Inflammatory macrophage treated with lipopolysaccharide for 1 hour (primary cell): Measurements from ENCODE around the gene PCSK5.
"Not testable (repeated sequence)": the region's sequence is repeated elsewhere in the genome, so short reads cannot be mapped to it uniquely, and the experiment has no call there.

Experiments
- DNase-seq, 2 donors: peaks; one replicate each; pipeline ENCODE4 v3.0.0-alpha.2; 2020 to 2022

Gene PCSK5

DNA sequence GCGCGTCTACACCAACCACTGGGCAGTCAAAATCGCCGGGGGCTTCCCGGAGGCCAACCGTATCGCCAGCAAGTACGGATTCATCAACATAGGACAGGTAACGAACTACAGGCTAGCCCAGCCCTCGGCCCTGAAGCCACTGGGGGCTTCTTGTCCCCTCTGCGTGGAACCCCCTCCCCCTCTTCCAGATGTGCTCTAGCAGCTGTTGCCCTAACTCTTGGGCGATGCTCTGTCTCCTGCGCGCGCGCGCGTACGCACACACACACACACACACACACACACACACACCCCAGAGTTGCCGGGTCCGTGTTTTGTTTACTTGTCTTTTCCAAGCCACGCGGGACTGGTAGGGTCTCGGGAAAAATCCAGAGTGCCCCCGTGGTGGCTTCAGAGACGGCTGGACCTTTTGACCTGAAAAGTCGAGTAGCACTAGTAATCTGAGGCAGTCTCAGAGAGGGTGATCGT, 836 bp downstream of the PCSK5 start:
- DNase-seq = no peak

DNA sequence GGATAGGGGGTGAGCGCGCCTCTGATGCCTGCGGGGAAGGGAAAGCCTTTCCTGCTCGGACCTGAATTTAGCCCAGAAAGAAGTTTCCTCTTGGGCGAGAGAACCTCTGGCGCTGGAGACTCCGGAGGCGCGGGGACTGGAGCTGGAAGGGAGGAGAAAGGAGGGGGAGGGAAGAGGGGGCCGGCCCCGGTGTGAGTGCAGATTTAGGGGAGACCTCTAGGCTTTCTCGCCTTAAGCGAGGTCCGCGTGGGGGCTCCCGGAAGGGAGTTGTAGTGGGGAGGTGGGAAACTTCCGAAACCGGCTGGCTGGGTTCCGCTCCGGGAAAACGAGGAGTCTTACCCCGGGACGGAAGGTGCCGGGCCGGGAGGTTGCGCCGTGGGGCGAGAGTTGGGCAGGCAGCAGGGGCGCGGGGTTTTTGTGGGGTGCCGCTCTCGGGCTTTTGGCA, 1.3 kb downstream of the PCSK5 start:
- no peak for DNase-seq

DNA sequence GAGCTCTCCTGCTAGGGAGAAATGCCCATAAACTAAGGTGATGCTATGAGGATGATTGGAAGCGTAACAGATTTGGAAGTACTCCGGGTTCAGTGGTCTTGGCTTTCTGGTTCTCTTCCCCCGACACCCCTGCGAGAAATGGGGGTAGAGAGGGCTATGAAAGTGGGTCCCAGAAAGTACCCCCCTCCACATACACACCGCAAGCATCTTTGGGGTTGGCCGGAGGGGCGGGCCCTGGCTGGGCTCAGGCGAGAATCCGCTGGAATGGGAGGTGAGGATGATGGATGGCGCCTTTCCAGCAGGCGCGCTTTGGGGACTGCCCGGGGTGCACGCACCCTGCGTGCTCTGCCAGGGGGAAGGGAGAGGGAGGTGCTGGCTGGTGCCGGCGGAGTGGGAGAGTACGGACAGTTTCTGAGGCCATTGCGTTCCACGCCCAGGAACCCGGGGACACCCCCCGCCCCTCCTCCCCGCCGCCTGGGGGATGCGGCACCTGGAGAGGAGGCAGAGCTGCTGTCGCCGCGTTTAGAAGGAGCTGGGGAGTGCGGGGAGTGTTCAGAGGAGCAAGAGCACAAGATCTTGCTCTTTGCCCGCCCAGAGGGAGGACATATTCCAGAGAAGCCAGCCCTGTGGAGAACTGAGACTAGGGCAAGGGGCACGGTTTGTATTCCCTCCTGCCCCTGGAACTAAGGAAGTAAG, 1.9 kb downstream of the PCSK5 start:
- DNase-seq = no peak

- DNase-seq = peak; percentile 51 to 61
Measured at GRCh38 chr9:75893106-75893505, 2.6 kb downstream of the PCSK5 start.

- no peak for DNase-seq
Measured at GRCh38 chr9:75894566-75894965, 4.1 kb downstream of the PCSK5 start.

DNA sequence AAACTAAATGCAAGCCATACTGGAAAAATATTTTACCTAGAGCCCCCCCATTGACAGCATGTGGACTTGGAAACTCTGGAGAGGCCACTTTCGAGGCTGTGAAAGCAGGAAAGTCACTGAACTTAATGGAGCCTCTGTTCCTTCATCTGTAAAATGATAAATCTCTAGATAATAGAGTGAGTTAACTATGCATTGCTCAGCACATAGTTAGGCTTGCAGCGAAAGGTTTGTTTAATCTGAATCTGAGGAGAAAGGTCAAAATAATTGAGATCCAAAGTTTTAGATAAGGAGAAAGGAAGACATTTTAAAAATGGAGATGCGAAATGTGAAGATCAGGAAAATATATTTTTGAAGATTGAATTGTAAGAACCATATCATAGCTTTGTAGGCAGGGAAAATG, 4.6 kb downstream of the PCSK5 start:
- DNase-seq = no peak

- DNase-seq = no peak
Measured at GRCh38 chr9:75896193-75896592, 5.7 kb downstream of the PCSK5 start.

- DNase-seq = not testable (repeated sequence)
Measured at GRCh38 chr9:75900893-75901524, 10.5 kb downstream of the PCSK5 start.

DNA sequence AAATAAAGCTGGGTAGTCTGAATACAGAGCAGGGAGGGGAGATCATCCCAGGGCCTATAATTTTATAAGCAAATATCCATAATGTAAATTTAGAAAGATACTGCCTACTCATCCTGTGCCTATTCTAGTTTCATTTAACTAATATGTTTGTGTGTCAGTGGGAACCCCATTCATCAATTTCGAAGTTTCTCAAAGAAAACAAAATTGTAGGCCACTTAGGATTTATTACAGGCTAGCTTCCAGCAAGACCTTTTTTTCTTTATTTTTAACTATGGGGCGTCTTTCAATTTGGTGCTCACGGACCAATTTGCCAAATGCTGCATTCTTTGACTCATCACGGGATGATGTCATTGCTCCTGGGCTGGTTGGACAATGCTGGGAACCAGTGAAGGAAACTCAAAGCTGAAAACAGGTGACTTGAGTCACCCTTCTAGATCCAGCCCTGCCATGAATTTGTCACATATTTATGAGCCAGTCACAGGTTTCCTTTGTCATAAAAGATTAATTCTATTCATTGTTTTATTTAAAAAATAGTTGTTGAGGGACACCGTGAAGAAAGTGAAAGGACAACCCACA, 13.4 kb downstream of the PCSK5 start:
- DNase-seq = no peak

- DNase-seq = no peak
Measured at GRCh38 chr9:75904364-75904763, 13.9 kb downstream of the PCSK5 start.

GRCh38 chr9:75906531-75906930, 16.1 kb downstream of the PCSK5 start:
- no peak for DNase-seq

GRCh38 chr9:75907329-75907728, 16.9 kb downstream of the PCSK5 start:
- DNase-seq = no peak

GRCh38 chr9:75907923-75908322, 17.4 kb downstream of the PCSK5 start:
- DNase-seq = no peak

DNA sequence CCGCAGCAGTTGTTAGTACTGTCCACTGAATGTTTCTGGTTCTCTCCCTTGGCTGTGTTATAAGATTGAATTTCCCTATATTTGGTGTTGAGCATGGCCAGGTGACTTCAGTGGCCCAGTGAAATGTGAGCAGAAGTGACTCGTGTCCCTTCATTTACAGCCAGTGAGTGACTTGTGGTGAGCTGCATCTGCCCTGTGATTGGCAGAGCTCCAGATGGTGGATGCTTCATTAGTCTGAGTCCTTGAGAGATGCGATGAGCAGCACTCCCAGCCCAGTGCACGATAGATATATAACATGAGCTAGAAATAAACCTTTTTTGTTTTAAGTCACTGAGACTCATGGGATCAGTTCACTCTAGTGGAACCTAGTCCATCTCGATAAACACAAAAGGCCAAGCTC, 19.3 kb downstream of the PCSK5 start:
- DNase-seq = no peak

GRCh38 chr9:75910731-75911130, 20.3 kb downstream of the PCSK5 start:
- no peak for DNase-seq

GRCh38 chr9:75911390-75911789, 20.9 kb downstream of the PCSK5 start:
- DNase-seq = no peak

DNA sequence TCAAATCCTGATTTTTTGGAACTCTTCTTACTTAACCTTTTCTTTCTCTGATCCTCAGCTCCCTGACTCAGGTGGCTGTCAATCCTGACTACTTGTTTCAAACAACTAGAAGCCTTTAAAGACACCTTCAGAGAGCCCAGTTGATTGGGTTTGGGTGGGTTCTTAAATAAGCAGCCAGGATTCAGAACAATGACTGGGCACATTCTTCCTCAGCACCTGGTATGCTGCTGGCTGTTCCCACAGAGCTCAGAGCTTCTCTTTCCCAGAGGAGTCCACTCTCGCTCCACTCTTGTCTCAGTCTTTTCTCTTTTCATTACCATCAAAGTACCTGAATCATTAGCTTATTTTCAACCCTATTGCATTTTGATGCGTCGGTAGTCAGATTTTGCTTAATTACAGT, 22.5 kb downstream of the PCSK5 start:
- DNase-seq = no peak

- DNase-seq = no peak
Measured at GRCh38 chr9:75914002-75914401, 23.5 kb downstream of the PCSK5 start.

DNA sequence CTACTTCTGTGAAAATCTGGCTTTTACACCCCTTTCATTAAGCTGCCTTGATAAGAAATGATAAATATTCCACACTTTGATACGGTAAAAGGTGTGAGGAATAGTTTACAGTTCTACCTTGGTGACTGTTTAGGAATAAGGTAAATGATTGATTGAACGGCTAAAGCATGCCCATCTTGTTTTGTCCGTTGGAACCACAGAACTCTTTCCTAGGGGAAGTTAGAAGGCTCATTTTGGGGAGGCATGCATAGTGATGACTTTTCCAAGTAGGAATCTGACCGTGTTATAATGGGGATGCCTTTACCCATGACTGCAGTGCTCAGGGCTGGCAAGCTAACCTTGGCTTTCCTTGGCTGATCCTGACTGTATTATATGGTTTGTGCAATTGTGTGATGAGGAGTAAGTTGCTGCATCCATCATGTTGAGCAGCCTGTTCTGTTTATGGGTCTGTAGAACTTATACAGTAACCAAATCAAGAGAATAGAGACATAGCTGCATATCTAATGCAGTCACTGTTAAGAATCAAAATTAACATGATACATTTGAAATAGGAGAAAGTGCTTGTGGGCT, 24.5 kb downstream of the PCSK5 start:
- DNase-seq = no peak

DNA sequence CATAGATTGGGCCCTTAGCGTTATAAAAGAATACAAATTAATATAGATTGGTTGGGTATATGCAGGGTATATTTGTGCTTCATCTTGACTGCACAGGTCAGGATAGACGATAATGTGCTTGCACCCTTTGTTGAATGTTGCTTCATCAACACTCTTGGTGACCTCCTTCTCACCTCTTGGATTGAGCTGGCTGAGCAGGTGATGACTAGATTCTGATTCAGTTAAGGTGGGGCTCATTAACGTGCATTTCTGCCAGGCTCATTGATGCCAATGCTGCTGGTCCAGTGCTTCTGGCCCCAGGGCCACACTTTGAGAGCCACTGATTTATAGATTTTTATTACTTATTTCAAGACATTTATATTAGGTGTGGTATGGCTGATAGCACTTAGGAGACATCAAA, 27.7 kb downstream of the PCSK5 start:
- no peak for DNase-seq

- DNase-seq = no peak
Measured at GRCh38 chr9:75918909-75919308, 28.4 kb downstream of the PCSK5 start.

DNA sequence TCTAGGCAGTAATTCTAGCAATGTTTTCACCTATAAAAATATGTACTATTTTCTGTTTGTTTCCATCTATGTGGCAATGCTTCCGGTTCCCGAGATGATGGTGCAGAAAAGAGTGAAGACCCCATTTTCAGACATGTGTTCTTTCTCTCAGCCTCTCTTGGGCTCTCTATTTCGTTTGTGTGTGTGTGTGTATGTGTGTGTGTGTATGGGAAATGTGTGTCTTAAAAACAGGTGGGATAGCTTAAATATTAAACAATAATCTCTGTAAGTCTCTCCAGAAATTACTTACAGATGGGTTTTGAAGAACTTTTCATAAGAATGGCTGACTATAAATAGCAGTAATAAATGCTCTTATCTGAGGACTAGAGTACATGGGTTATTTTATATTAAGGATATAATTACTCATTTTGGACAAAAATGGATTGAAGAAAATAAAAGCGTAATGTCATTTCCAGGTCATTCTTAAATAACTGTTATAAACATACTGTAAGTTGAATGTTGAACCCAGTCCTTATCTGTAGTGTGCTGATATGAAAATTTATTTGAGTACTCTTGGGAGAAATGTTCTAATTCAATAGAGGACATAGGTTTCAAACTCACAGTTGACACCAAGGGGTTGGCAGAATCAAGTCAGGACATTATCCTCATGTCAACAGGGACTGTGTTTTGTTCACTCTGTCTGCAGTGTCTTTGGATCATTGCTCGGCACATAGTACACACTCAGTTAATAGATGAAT, 31.1 kb downstream of the PCSK5 start:
- DNase-seq = no peak

- no peak for DNase-seq
Measured at GRCh38 chr9:75926385-75926784, 35.9 kb downstream of the PCSK5 start.
